Embryonic facial prominence (tissue), 1 donor: ENCODE measurements around the gene FGFBP1.

ENCODE experiments used
- DNase-seq: peaks from one replicate; pipeline ENCODE4 v3.0.0-alpha.2; 2016; ENCODE audit errors: extremely low spot score

FGFBP1 gene

DNA sequence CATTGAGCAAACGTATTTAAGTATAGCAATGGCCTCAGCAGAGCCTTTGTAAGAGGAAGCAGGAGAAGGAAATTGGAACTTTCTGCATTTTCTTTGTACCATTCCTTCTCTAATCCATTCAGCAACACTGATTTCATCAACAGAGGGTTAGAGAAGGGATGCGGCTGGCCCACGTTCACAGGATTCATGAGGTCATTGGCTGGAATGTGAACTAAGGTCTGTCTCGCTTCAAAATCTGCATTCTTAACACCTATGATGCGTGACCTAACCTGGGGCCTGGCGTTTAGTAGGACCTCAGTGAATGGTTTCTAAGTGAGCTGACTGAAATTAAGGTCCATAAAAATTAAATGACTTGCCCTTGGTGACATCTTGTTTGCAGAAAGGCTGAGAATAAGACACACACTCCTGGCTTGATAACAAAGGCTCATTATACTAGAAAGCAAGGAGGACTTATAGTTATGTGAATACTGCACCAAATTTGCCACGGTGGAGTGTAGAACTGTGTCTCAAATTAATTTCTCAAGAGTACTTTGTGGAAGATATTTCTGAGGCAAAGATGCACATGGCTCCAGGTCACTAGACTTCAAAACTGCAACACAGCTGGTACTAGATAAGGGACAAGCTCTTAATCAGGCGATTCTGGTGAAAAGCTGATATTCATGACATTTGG, 25.4 kb downstream of the FGFBP1 start:
- DNase-seq = no peak

DNA sequence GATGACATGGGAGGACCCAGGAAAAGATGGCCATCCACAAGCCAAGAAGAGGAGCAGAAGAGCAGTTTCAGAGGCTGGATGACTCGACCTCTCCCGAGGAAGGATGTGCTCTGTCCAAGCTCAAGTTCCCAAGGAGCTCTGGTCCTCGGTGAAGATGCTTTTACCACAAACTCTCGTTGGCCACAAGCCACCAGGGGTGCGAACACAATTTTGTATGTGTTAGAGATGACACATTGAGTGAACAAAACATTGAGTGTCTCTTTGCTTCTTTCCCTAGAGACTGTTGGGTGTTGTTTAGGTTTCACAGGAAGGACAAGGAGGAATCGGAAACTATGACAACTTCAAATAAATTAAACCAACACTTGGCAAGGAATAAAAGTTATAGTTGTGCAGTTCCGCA, 26.3 kb downstream of the FGFBP1 start:
- no peak for DNase-seq

DNA sequence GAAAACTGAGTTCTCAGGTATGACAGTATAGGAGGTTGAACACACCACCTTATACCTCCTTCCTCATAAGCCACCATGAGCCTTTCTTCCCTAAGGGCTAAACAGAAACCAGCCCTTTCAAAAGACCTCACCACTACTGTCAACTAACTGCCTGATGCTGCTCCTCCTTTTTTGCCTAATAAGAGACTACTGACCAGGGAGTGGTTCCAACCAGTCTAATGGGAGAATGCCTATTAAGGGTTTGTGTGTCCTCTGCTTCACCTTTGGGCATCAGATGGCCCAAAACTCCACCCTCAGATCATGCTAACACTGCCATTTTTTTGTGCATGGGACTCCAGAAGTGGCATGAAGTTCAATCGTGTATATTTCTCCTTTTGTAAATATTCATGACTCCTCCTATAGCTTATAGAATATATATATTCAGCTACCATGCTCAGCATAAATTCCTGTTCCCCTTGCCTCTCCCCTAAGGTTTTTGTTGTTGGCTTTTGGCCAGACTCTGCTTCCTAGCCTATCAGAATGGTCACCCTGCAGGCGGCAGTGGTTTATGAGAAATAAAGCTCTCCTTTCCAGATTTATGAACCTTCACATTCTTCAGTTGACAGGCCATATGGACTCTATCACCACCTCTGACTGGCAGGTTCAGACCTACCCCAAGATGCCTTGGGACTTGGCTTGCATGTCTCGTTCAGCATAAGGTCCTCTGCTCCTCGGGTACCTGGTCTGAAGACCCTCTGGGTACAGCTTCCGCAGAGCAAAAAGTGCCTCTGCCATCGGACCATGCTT, 28.2 kb downstream of the FGFBP1 start:
- no peak for DNase-seq

DNA sequence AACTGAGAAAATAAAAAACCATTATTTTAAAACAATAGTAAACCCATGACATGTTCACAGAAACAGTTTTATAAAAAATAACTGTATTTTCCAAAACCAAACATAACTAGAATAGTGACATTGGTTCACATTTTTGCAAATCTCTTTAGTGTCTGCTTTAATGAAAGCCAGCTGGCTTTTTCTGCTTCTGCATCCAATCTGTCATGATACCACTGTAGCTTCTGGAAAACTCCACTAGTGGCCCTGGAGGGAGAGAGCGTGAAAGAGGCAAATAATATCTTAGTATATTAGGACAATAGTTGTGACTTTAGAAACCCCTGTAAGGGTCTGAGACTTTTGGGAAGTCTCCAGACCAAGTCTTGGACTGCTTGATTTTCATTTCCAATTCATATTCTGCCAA, 31.1 kb downstream of the FGFBP1 start:
- DNase-seq = no peak

DNA sequence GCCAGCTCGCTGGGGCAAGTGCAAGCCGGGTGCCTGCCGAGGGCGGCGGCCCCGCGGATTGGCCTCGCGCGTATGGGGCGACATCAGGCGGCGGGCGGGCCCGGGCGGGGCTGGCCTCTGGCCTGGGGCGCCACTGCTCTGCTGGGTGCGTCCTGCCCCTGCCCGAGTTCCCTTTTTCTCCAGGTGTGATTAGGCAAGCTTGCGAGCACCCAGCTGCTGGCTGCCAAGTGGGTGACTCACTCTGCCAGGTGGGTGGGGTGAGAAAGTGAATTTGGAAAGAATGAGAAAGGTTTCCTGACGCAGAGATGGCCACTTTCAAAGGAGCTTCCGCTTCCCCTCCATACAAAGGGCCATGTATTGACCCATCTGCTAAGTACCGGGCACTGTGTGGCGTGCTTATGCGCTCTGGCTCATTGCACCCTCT, 32.5 kb downstream of the FGFBP1 start:
- no peak for DNase-seq

DNA sequence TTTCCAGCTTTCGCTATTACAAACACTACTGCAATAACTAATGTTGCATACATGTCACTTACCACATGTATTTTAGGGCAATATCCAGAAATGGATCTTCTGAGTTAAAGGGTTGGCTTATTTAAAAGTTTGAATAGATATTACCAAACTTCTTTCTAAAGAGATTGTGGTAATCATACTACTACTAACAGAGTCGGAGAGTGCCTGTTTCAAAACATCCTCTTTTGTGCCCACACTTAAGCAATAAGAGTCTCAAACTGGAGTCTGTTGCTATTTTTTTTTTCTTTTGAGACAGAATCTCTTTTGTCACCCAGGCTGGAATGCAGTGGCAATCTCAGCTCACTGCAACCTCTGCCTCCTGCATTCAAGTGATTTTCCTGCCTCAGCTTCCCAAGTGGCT, 35.8 kb downstream of the FGFBP1 start:
- no peak for DNase-seq

DNA sequence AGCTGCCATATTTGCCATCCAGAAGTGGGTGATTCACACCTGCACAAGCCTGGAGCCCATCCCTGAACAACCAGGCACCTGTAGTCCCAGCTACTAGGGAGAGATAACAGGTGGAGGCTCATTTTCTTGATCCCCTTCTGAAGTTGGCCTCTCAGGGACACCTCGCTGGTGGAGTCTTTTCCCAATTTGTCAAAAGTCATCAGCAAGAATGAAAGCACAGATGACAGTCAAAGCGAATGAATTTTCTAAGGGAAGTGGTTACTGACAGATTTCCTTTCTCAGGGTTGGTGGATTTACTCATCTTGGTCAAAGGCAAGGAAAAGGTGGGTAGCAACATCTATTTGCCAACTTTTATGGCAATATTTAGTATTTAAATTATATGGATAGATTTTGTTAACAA, 36.5 kb downstream of the FGFBP1 start:
- no peak for DNase-seq

DNA sequence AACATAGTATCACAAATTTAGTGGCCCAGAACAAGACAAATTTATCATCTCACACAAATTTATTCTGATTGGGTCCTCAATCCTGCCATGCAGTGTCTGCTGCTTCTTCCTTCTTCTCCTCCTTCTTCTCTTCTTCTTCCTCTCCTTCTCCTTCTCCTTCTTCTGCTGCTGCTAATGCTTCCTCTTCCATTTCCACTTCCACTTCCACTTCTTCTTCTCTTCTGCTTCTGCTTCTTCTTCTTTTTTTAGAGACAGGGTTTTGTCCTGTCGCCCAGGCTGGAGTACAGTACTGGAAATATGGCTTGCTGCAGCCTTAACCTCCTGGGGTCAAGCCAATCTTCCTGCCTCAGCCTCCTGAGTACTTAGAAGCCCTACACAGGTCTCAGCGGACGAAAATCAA, 37.5 kb downstream of the FGFBP1 start:
- no peak for DNase-seq

DNA sequence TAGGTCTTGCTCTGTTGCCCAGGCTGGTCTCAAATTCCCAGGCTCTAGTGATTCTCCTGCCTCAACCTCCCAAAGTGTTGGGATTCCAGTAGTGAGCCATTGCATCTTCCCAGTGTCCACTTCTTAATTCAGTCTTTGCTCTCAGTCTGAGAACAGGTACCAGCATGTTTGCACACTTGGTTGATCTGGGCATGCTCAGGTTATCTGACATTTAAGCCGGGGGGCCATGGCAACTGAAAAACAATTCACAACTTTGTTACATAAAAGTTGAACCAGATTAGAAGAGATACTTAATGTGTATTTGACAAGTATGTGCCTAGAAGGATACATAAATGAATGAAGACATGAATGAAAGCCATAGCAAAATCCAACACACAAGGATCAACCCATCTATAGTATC, 39.0 kb downstream of the FGFBP1 start:
- no peak for DNase-seq

DNA sequence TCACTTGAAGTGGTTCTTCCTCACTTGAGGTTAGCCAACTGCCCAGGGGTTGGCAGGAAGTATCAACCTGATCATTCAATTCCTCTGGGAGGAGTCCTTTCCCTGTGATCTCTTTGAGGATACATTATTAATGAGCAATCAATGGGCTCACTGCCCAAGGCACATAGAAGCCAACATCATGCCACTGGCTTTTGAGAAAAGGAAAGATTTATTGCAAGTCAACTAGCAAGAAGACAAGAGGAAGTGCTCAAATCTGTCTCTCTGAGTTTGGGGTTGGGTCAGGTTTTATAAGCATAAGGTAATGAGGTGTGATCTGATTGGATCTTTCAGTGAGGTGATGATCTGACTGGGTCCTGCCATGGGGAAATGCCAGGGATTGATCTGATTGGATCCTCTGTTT, 39.6 kb downstream of the FGFBP1 start:
- no peak for DNase-seq

DNA sequence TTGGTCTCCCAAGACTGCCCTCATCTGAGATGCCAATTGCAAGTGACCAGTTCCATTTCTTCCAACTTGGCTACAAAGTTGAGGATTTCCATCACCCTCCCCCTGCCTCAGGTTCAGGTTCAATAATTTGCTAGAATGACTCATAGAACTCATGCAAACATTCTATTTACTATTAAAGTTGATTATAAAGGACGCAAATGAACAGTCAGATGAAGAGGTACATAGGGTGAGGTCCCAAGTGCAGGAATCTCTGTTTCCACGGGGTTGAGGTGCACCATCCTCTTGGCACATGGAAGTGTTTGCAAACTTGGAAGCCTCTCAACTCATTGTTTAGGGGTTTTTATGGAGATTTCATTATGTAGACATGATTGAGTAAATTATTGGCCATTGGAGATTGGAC, 41.0 kb downstream of the FGFBP1 start:
- no peak for DNase-seq

DNA sequence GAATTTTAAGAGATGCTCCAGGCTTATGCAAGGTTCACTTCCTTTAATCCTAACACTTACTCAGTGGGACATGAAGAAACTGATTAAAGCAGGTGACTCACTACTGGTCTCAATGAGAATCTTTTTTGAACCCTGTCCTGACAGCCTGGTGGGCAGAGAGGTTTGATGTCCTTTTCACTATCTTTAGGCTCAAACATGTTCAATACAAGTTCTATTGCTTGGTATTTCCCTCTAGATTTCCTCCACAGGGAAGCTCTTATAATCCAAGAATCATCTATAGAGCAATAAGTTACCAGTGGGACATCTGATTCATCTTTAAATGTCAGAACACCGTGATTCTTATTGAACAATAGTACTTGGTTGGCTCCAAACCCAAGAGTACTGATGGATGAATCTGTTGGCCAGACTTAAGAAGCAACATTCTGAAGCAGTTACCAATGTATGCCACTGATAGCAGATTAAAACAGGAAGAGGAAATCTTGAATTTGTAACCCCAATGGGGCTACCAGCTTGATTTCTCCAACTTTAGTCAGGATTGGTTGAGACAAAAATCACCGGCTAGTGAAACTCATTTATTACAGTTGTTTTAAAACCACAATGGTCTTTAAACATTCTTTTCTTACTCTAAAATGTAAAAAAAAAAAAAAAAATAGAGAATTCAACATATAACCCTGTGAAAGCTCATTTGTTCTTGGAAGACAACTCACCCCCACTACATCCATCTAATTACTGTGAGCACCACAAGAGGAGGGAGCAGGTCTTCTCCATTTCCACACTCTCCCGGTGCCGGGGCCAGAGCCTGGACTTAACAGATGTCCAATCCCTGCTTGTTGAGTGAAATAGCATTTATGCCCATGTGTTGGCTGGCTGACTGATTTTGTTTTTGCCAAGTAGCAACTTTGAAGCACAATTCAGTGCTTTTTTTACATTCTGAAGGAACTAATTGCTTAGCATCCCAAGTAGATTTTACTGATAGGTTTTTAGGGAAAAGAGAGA, 43.3 kb downstream of the FGFBP1 start:
- no peak for DNase-seq

DNA sequence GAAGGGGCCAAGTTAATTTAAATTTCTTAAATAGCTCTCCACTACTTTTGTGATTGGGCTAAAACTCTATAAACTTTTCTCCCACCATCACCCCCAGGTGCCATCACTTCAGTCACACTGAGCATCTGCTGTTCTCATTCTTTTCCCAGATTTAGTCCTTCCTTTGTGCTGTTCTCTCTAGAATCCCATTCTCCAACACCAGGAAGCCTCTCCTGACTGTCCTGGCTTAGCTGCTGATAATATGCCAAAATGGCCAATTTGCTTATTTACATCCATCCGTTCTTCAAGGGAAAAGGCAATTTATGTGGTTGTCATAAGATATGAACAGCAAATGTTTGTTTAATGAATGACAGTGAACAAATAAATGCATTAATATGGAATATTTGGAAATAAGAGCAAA, 44.1 kb downstream of the FGFBP1 start:
- no peak for DNase-seq

DNA sequence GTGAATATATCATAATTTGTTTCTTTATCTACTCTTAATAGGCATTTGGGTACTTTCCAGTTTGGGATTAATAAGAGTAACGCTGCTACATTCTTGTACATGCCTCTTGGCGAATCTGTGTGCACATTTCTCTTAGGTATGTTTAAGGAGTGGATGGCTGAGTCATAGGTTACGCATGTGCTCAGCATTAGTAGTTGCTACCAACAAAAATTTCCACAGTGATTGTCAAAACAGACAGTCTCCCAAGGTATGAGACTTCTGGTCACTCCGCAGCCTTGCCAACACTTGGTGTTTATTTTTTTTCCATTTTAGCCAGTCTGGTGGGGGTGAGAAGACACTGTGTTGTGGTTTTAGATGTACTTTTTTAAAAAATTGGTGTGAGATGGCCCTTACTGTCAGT, 44.6 kb downstream of the FGFBP1 start:
- peak; percentile 24 for DNase-seq

DNA sequence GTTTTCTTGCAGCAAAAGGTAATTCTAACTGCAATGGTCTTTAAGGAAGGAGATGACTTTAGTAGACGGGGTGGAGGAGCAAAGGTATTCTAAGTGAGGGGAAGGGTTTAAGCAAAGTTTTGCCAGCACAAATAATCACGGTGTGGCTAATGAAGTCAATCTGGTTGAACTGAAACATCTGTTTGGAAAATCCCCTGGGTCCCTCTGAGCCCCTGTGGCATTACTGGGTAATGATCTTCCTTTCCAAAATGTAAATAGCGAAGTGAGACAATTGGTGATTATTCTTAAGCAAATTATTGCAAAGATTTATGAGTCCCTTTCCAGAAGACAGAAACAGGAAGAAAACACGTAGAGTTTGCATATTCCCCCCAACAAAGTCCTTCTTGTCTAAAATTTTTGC, 47.2 kb downstream of the FGFBP1 start:
- no peak for DNase-seq

DNA sequence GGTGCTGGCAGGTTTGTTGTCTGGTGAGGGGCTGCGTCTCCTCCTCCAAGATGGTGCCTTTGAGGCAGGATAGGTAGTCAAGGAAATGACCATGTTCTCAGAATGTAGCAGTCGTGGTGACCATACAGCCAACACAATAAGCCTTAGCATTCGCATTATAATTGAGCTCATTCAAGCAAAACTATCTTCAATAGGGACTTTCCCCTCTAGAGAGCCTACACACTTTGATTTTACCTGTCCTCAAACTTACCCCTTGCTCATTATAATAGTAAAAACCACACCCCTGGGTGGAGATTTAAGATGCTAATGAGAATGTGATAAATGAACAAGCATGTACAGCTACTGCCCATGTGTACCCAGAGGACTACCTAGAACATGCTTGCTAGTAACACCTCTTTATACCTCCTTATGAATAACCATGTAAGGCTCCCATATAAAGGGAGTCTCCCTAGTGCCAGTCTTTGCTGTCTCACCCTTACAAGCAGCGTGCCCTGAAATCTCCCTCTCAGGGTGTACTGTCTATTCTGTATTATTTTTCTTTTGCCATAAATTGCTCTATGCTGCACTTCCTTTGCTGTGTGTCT, 48.2 kb downstream of the FGFBP1 start:
- DNase-seq = no peak

DNA sequence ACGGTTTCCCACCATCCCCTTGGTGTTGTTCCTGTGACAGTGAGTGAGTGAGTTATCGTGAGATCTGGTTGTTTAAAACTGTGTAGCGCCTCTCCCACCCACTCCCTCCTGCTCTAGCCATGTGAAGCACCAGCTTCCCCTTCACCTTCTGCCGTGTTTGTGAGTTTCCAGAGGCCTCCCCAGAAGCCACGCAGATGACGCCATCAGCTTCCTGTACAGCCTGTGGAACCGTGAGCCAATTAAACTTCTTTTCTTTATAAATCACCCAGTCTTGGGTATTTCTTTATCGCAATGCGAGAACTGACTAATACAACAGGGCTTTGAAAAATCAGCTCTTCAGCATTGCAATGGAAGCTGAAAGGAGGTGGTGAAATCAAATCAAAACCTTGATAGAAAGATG, 50.0 kb downstream of the FGFBP1 start:
- DNase-seq = no peak
